Caco-2 (cell line): ENCODE results near the gene MMD. TPM values are rescaled to one million over a fixed set of nuclear protein-coding genes. Genes with fewer than 3 reads are reported as not detected.

Experiments used
- BruUV-seq: library from RNA; stranded (reverse); fragments of 400-500 nt; replicated peaks from 2 replicates; lab custom pipeline; 2021; lab: Mats Ljungman, UMichigan
- CTCF ChIA-PET: fragments of 300-600 bp; sonication (Branson Sonifier 250); formaldehyde crosslinking; loops from one replicate; lab custom pipeline; 2022; ENCODE audit warnings: antibody characterized with exemption; lab: Charles Lee
- POLR2A ChIA-PET: fragments of 300-600 bp; sonication (Branson Sonifier 250); formaldehyde crosslinking; loops from one replicate; lab custom pipeline; 2022; ENCODE audit warnings: antibody characterized with exemption; lab: Charles Lee
- DNase-seq, 2 experiments: peaks; one replicate each; pipeline versions ENCODE4 v3.0.0 to v3.0.0-alpha.2; 2020 to 2022
- H3K27me3 ChIP-seq: replicated peaks from 2 replicates; pipeline ENCODE4 v1.6.0; 2011; ENCODE audit warnings: low read length; ENCODE audit not compliant: control insufficient read depth, insufficient read depth
- H3K36me3 ChIP-seq: 2 replicates; pipeline ENCODE4 v1.5.1; 2011; ENCODE audit warnings: low read length; ENCODE audit not compliant: control insufficient read depth, insufficient read depth
- H3K4me1 ChIP-seq: fragments of 250-450 bp; sonication (Bioruptor Pico); 2 replicates; pipeline ENCODE4 v1.5.1; 2020; ENCODE audit warnings: mild to moderate bottlenecking
- H3K4me3 ChIP-seq: 2 replicates; pipeline ENCODE4 v1.5.1; 2011; ENCODE audit warnings: low read depth, mild to moderate bottlenecking, control low read depth, low read length
- H3K9me3 ChIP-seq: fragments of 250-450 bp; sonication (Bioruptor Pico); 2 replicates; pipeline ENCODE4 v1.5.1; 2020; ENCODE audit warnings: mild to moderate bottlenecking, moderate library complexity
- H3K27ac Mint-ChIP-seq: one replicate; pipeline ENCODE4 v1.8.0; 2022; ENCODE audit warnings: mixed read lengths; ENCODE audit not compliant: unreplicated experiment
- H3K27me3 Mint-ChIP-seq: one replicate; pipeline ENCODE4 v1.8.0; 2022; ENCODE audit warnings: mixed read lengths; ENCODE audit not compliant: insufficient read depth, unreplicated experiment
- H3K36me3 Mint-ChIP-seq: one replicate; pipeline ENCODE4 v1.8.0; 2022; ENCODE audit warnings: mild to moderate bottlenecking, mixed read lengths; ENCODE audit not compliant: insufficient read depth, unreplicated experiment
- H3K4me1 Mint-ChIP-seq: one replicate; pipeline ENCODE4 v1.8.0; 2022; ENCODE audit warnings: low read depth, mixed read lengths; ENCODE audit not compliant: unreplicated experiment
- H3K4me3 Mint-ChIP-seq: one replicate; pipeline ENCODE4 v1.8.0; 2022; ENCODE audit warnings: mild to moderate bottlenecking, moderate library complexity, mixed read lengths; ENCODE audit not compliant: unreplicated experiment
- H3K9me3 Mint-ChIP-seq: one replicate; pipeline ENCODE4 v1.8.0; 2022; ENCODE audit warnings: mixed read lengths; ENCODE audit not compliant: unreplicated experiment
- CTCF ChIP-seq, 2 experiments: fragments of 200-600 bp in 1 of 2; IDR thresholded peaks; 1 replicate in 1 of 2; 2 replicates in 1 of 2; pipeline versions ENCODE4 v1.5.1 to v1.8.0; 2011 to 2022; ENCODE audit warnings: antibody characterized with exemption in 1 of 2, control low read depth in 1 of 2, inconsistent platforms in 1 of 2, low read depth in 1 of 2, low read length in 1 of 2, mild to moderate bottlenecking in 1 of 2, moderate library complexity in 1 of 2; ENCODE audit not compliant: insufficient read depth in 1 of 2, severe bottlenecking in 1 of 2, unreplicated experiment in 1 of 2
- intact Hi-C: fragments of 100-400 bp; cut with micrococcal nuclease; formaldehyde crosslinking; loops from one replicate; pipeline ENCODE4 v1.10.0; 2022; ENCODE audit not compliant: unreplicated experiment
- total RNA-seq: library from RNA; stranded (reverse); gene quantifications from 2 replicates; pipeline ENCODE4 v1.2.3, GENCODE V29; 2022

MMD gene
- total RNA-seq, 1 experiment from 2014 or later: 38.6 TPM

- Mint-ChIP-seq H3K27ac (no peak overlapping the region), H3K27me3 (no peaks in the 10 kb centered on the region), H3K4me3 (no peak overlapping the region), H3K4me1 (no peaks in the 10 kb centered on the region), H3K36me3 (peaks cover 13% of the 10 kb centered on the region), H3K9me3 (no peaks in the 10 kb centered on the region)
- no peak for DNase-seq
- Histone ChIP-seq H3K9me3 (no peaks in the 10 kb centered on the region), H3K4me1 (no peaks in the 10 kb centered on the region), H3K4me3 (no peak overlapping the region), H3K27me3 (no peaks in the 10 kb centered on the region), H3K36me3 (no peaks in the 10 kb centered on the region)
- intact Hi-C loops: no loop called here
- CTCF ChIA-PET: no interaction called here
- POLR2A ChIA-PET: no interaction called here
- no TSS peak for BruUV-seq
- TF ChIP-seq CTCF (IDR thresholded peaks at IDR 0.05; ENCODE audit: insufficient read depth in 1 of 2, low read depth in 1 of 2, low read length in 1 of 2, severe bottlenecking in 1 of 2, unreplicated experiment in 1 of 2): no peak
Measured at GRCh38 chr17:55386796-55387332, 34.8 kb downstream of the MMD start.

GRCh38 chr17:55384643-55385232 lies 36.9 kb downstream of the MMD start:
- no peaks in the 10 kb centered on the region for H3K9me3 ChIP-seq
- DNase-seq: no peak
- H3K36me3 Mint-ChIP-seq: no peaks in the 10 kb centered on the region
- H3K27me3 ChIP-seq: no peaks in the 10 kb centered on the region
- no peaks in the 10 kb centered on the region for H3K4me1 Mint-ChIP-seq
- H3K4me1 ChIP-seq: no peaks in the 10 kb centered on the region
- POLR2A ChIA-PET: no interaction called here
- no peak overlapping the region for H3K27ac Mint-ChIP-seq
- no peak overlapping the region for H3K4me3 Mint-ChIP-seq
- BruUV-seq: no TSS peak
- H3K4me3 ChIP-seq: no peak overlapping the region
- H3K36me3 ChIP-seq: no peaks in the 10 kb centered on the region
- intact Hi-C loops: no loop called here
- H3K9me3 Mint-ChIP-seq: no peaks in the 10 kb centered on the region
- CTCF ChIA-PET: no interaction called here
- no peaks in the 10 kb centered on the region for H3K27me3 Mint-ChIP-seq
- no peak for TF ChIP-seq CTCF (IDR thresholded peaks at IDR 0.05; ENCODE audit: insufficient read depth in 1 of 2, low read depth in 1 of 2, low read length in 1 of 2, severe bottlenecking in 1 of 2, unreplicated experiment in 1 of 2)

DNA sequence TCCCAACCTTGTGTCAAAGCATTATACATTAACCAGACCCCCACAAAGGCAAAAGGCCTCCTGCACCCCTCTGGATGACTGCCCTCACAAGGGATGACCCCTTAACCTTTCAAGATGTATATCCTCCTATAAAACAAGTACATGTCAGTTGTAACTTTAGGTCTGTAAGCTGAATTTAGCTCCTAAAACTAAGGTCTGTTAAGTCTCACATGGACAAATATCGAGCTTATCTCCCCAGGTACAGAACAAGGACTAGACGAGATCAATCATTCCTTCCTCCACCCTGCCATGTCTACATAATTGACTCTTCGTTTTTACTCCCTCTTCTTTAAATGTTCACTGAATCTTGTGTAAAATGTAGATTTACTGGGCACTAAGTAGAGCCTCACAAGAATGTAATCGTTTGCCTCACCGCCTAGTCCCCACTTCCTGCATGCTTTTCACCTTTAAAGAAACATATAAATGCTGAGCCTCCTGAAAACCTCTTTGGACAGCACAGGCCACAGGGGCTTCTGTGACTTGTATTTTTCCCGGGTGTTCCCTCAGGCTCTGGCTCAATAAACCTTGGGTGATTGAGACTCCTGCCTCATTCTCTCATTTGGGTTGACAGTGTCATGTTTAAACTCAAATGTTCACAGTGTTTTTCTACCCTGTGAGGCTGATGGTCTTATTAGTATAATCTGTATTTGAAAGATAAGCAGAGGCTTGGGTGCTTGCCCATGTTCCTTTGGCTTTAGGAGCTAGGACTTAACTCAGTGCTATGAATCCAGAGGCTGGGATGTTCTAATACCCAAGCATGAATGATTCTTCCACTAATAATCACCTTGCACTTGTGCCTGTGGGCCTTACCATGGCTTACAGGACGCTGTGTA lies 37.6 kb downstream of the MMD start:
- intact Hi-C loops: no loop called here
- no peaks in the 10 kb centered on the region for H3K36me3 Mint-ChIP-seq
- no TSS peak for BruUV-seq

More for the DNA sequence above, 37.6 kb downstream of the MMD start:
- H3K36me3 ChIP-seq: no peaks in the 10 kb centered on the region
- DNase-seq: no peak
- H3K27ac Mint-ChIP-seq: no peak overlapping the region
- no peaks in the 10 kb centered on the region for H3K9me3 Mint-ChIP-seq
- H3K4me3 Mint-ChIP-seq: no peak overlapping the region
- no peaks in the 10 kb centered on the region for H3K4me1 Mint-ChIP-seq
- H3K27me3 ChIP-seq: no peaks in the 10 kb centered on the region
- CTCF ChIA-PET: no interaction called here
- H3K9me3 ChIP-seq: no peaks in the 10 kb centered on the region
- no peaks in the 10 kb centered on the region for H3K27me3 Mint-ChIP-seq
- TF ChIP-seq CTCF (IDR thresholded peaks at IDR 0.05; ENCODE audit: insufficient read depth in 1 of 2, low read depth in 1 of 2, low read length in 1 of 2, severe bottlenecking in 1 of 2, unreplicated experiment in 1 of 2): no peak
- POLR2A ChIA-PET: no interaction called here
- no peak overlapping the region for H3K4me3 ChIP-seq
- no peaks in the 10 kb centered on the region for H3K4me1 ChIP-seq
